ENCODE results near the gene EIF3F. TPM values are rescaled to one million over a fixed set of nuclear protein-coding genes. Genes with fewer than 3 reads are reported as not detected.

Gene EIF3F
- total and polyA plus RNA-seq, 9 of the 15 experiments (the other 6 are each of a cell fraction or from before 2014, with no cell fraction given): 50.1 to 259 (median 135) TPM

DNA sequence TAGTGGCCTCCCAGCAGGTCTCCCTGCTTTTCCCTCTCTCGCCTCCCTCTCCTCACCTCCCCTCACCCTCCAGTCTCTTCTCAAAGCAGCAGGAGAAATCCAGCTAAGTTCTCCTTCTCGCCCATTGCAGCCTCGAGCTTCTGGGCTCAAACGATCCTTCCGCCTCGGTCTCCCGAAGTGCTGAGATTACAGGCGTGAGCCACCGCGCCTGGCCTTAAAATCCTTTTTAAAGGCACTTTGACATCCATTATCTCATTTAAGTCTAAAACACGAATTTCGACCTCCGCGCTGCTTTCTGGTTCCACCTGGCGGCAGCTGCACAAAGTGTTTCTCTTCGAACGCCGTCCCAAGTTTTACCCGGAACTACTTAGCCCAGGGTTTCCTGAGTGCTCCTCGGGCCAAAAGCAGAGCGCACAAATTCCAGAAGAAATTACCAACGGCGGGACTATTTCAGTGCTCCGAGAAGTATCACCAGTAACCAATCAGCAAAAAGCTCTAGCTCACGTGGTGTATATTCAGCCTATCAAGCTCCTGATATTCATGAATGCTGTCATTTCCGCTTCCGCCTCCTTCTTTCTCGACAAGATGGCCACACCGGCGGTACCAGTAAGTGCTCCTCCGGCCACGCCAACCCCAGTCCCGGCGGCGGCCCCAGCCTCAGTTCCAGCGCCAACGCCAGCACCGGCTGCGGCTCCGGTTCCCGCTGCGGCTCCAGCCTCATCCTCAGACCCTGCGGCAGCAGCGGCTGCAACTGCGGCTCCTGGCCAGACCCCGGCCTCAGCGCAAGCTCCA is at the start of gene EIF3F (continued):
- TF ChIP-seq BACH1 (tag; IDR thresholded peaks at IDR 0.05) (no peak), CBX8 (IDR thresholded peaks at IDR 0.05; ENCODE audit: borderline replicate concordance, extremely low read depth, low read depth, low read length, poor library complexity, severe bottlenecking) (no peak), RBFOX2 (IDR thresholded peaks at IDR 0.05; ENCODE audit: low read depth, low read length) (peak; percentile 86), POLR2H (tag; IDR thresholded peaks at IDR 0.05; ENCODE audit: low read depth) (no peak), CXXC5 (CRISPR knock-in tag; IDR thresholded peaks at IDR 0.05) (peak; percentile 73), ZNF354B (CRISPR knock-in tag; IDR thresholded peaks at IDR 0.05) (no peak), ZNF3 (CRISPR knock-in tag; IDR thresholded peaks at IDR 0.05) (no peak), CCAR2 (IDR thresholded peaks at IDR 0.05; ENCODE audit: low read depth, low read length) (no peak)
- TF ChIP-seq, protein P1, sequence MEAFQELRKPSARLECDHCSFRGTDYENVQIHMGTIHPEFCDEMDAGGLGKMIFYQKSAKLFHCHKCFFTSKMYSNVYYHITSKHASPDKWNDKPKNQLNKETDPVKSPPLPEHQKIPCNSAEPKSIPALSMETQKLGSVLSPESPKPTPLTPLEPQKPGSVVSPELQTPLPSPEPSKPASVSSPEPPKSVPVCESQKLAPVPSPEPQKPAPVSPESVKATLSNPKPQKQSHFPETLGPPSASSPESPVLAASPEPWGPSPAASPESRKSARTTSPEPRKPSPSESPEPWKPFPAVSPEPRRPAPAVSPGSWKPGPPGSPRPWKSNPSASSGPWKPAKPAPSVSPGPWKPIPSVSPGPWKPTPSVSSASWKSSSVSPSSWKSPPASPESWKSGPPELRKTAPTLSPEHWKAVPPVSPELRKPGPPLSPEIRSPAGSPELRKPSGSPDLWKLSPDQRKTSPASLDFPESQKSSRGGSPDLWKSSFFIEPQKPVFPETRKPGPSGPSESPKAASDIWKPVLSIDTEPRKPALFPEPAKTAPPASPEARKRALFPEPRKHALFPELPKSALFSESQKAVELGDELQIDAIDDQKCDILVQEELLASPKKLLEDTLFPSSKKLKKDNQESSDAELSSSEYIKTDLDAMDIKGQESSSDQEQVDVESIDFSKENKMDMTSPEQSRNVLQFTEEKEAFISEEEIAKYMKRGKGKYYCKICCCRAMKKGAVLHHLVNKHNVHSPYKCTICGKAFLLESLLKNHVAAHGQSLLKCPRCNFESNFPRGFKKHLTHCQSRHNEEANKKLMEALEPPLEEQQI (IDR thresholded peaks at IDR 0.05): peak; percentile 94
- TF ChIP-seq, protein P2, sequence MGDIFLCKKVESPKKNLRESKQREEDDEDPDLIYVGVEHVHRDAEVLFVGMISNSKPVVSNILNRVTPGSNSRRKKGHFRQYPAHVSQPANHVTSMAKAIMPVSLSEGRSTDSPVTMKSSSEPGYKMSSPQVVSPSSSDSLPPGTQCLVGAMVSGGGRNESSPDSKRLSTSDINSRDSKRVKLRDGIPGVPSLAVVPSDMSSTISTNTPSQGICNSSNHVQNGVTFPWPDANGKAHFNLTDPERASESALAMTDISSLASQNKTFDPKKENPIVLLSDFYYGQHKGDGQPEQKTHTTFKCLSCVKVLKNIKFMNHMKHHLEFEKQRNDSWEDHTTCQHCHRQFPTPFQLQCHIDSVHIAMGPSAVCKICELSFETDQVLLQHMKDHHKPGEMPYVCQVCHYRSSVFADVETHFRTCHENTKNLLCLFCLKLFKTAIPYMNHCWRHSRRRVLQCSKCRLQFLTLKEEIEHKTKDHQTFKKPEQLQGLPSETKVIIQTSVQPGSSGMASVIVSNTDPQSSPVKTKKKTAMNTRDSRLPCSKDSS (IDR thresholded peaks at IDR 0.05; ENCODE audit: low read depth, partially characterized antibody): no peak
- TF ChIP-seq, protein P3, sequence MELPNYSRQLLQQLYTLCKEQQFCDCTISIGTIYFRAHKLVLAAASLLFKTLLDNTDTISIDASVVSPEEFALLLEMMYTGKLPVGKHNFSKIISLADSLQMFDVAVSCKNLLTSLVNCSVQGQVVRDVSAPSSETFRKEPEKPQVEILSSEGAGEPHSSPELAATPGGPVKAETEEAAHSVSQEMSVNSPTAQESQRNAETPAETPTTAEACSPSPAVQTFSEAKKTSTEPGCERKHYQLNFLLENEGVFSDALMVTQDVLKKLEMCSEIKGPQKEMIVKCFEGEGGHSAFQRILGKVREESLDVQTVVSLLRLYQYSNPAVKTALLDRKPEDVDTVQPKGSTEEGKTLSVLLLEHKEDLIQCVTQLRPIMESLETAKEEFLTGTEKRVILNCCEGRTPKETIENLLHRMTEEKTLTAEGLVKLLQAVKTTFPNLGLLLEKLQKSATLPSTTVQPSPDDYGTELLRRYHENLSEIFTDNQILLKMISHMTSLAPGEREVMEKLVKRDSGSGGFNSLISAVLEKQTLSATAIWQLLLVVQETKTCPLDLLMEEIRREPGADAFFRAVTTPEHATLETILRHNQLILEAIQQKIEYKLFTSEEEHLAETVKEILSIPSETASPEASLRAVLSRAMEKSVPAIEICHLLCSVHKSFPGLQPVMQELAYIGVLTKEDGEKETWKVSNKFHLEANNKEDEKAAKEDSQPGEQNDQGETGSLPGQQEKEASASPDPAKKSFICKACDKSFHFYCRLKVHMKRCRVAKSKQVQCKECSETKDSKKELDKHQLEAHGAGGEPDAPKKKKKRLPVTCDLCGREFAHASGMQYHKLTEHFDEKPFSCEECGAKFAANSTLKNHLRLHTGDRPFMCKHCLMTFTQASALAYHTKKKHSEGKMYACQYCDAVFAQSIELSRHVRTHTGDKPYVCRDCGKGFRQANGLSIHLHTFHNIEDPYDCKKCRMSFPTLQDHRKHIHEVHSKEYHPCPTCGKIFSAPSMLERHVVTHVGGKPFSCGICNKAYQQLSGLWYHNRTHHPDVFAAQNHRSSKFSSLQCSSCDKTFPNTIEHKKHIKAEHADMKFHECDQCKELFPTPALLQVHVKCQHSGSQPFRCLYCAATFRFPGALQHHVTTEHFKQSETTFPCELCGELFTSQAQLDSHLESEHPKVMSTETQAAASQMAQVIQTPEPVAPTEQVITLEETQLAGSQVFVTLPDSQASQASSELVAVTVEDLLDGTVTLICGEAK (IDR thresholded peaks at IDR 0.05): peak; percentile 98
- TF ChIP-seq, protein P3 (CRISPR knock-in tag; IDR thresholded peaks at IDR 0.05): no peak

All from K562 (cell line).